ENCODE results near the gene KIF23.

Gene KIF23

GRCh38 chr15:69395991-69396390 is 18.2 kb upstream of the KIF23 start:
- CTCF ChIA-PET: no interaction called here
- TF ChIP-seq FOXM1 (IDR thresholded peaks at IDR 0.05; ENCODE audit: borderline replicate concordance) (no peak), BHLHE40 (IDR thresholded peaks at IDR 0.05; ENCODE audit: borderline replicate concordance) (no peak), PKNOX1 (IDR thresholded peaks at IDR 0.05) (no peak), SP1 (IDR thresholded peaks at IDR 0.05) (no peak), ARNT (IDR thresholded peaks at IDR 0.05) (no peak), TARDBP (IDR thresholded peaks at IDR 0.05) (no peak), ZNF384 (IDR thresholded peaks at IDR 0.05) (no peak), NFRKB (IDR thresholded peaks at IDR 0.05) (no peak), LEF1 (IDR thresholded peaks at IDR 0.05; ENCODE audit: borderline replicate concordance) (no peak), ELF4 (IDR thresholded peaks at IDR 0.05) (no peak), HDGF (IDR thresholded peaks at IDR 0.05; ENCODE audit: borderline replicate concordance) (no peak), FOXA1 (IDR thresholded peaks at IDR 0.05) (no peak), SUZ12 (IDR thresholded peaks at IDR 0.05) (no peak), FOXK2 (IDR thresholded peaks at IDR 0.05) (no peak)
- no peak for DNase-seq (ENCODE audit: extremely low spot score)

DNA sequence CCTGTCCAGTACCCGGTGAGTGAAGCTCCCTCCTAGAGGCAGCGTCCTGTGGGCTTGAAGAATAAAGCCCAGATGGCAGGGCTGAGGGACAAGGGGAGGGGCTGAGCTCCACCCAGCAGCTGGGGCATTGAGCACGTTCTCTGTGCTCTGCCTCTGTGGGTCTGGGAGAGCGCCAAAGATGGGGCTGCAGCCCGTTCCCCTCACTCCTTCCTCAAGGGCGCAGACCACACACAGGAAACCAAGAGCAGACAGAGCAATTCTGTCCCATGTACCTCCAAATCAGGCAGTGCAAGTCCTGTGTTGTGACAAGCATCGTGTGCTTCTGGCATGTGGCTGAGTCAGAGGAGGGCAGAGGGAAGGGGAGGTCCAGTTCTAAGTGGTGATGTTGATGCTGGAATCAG is 15.7 kb upstream of the KIF23 start:
- TF ChIP-seq SUZ12 (IDR thresholded peaks at IDR 0.05) (no peak), FOXK2 (IDR thresholded peaks at IDR 0.05) (no peak), FOXA1 (IDR thresholded peaks at IDR 0.05) (no peak)
- POLR2A ChIA-PET: no interaction called here
- DNase-seq (ENCODE audit: extremely low spot score): no peak
- CTCF ChIA-PET: no interaction called here

More at GRCh38 chr15:69395991-69396390, 18.2 kb upstream of the KIF23 start:
- POLR2A ChIA-PET: interaction anchor here (0.6 kb wide), 1 partner anchor 153 kb away, joined by 3 read pairs; no protein-coding TSS in a partner anchor

DNA sequence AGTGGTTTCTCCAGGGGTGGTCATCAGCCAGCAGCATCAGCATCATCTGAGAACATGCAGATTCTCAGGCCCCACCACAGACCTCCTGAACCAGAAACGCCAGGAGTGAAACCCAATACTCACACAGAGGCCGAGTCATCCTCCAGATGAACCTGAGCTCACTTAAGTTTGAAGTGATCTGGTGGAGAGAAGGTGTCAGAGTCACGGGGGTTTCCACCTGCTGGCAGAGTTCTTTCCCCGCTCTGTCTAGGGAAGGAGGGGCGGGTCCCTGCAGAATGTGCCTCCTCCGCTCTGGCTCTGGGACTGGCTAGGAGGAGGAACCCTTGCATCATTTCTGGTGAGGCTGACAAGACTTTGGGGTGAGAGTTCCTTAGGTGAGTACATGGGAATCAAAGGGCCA is 13.3 kb upstream of the KIF23 start:
- no peak for DNase-seq (ENCODE audit: extremely low spot score)
- CTCF ChIA-PET: no interaction called here
- POLR2A ChIA-PET: no interaction called here
- TF ChIP-seq PKNOX1 (IDR thresholded peaks at IDR 0.05) (no peak), SP1 (IDR thresholded peaks at IDR 0.05) (no peak), ELF4 (IDR thresholded peaks at IDR 0.05) (no peak), L3MBTL2 (conservative IDR thresholded peaks at IDR 0.05) (no peak), FOXM1 (IDR thresholded peaks at IDR 0.05; ENCODE audit: borderline replicate concordance) (no peak)

DNA sequence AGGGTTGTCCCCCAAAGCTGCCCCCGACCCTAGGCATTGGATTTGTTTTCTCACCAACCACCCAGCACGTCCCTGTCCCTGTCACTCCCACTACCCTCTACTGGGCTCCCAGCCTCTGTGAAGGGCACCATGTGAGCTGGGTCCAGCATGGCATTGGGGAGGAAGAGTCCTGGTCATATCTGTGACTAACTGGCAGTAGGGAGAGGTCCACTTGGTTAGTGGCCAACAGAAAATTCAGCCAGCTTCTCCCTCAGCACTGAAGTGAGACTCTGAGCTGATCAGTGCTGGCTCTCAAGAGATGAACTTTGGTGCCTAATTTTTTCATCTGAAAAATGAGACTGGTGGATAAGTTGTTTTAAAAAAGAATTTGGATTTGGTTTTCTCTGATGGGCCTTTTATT is 11.3 kb upstream of the KIF23 start:
- DNase-seq (ENCODE audit: extremely low spot score): no peak
- POLR2A ChIA-PET: no interaction called here
- TF ChIP-seq ZNF384 (IDR thresholded peaks at IDR 0.05): no peak
- TF ChIP-seq FOXA1 (IDR thresholded peaks at IDR 0.05): no peak
- no peak for TF ChIP-seq PKNOX1 (IDR thresholded peaks at IDR 0.05)
- no peak for TF ChIP-seq ARNT (IDR thresholded peaks at IDR 0.05)
- no peak for TF ChIP-seq TARDBP (IDR thresholded peaks at IDR 0.05)
- TF ChIP-seq L3MBTL2 (conservative IDR thresholded peaks at IDR 0.05): no peak
- TF ChIP-seq SUZ12 (IDR thresholded peaks at IDR 0.05): no peak
- no peak for TF ChIP-seq LEF1 (IDR thresholded peaks at IDR 0.05; ENCODE audit: borderline replicate concordance)
- CTCF ChIA-PET: interaction anchor here (1.1 kb wide), 1 partner anchor 344 kb away, joined by 3 read pairs; no protein-coding TSS in a partner anchor

DNA sequence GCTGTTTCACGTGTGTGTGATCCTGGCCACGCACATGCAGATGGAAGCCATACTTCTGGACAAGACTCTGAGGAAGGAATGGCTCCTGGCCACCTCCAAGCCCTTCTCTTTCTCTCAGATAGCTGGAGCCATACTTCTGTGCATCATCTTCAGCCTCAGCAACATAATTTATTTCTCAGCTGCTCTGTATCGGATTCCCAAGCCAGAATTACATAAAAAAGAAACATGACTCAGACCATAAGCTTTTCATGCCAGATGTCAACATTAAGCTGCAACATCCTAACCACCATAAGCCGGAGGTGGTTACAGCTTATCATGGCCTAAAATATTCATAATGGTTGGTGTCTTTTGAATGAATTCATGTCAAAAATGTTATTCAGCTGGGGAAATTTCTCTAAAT is 10.6 kb upstream of the KIF23 start:
- ChIA-PET CTCF (interaction anchor here (1.1 kb wide), 1 partner anchor 344 kb away, joined by 3 read pairs; no protein-coding TSS in a partner anchor), POLR2A (interaction anchor here (1.2 to 3.0 kb wide), 3 partner anchors 11 to 49 kb away, joined by 3 to 15 read pairs (median 4); partner anchors contain the start of genes KIF23 and RPLP1)
- DNase-seq (ENCODE audit: extremely low spot score): no peak
- no peak for TF ChIP-seq FOXA1 (IDR thresholded peaks at IDR 0.05)
- no peak for TF ChIP-seq ELF4 (IDR thresholded peaks at IDR 0.05)
- TF ChIP-seq FOXK2 (IDR thresholded peaks at IDR 0.05): no peak
- no peak for TF ChIP-seq CTBP1 (IDR thresholded peaks at IDR 0.05; ENCODE audit: borderline replicate concordance)
- TF ChIP-seq HDGF (IDR thresholded peaks at IDR 0.05; ENCODE audit: borderline replicate concordance): no peak
- no peak for TF ChIP-seq SUZ12 (IDR thresholded peaks at IDR 0.05)
- no peak for TF ChIP-seq FOXM1 (IDR thresholded peaks at IDR 0.05; ENCODE audit: borderline replicate concordance)

DNA sequence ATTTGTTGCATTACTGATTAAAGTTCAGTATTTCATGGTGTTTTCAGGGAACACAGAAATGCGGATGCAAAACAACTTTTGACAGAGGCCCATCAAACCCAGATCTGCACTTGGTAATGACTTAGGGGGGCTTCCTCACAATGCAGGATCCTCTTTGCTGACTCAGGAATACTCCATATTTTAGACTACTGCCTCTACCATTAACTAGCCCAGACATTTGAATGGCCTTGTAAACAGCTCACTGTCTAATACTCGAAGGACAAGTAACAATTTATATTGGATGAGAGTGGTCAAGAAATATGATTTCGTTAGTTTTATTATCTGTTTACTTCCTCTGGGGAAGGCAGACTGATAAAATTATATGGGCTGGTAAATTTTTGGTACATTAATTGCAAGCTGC is 9.0 kb upstream of the KIF23 start:
- no peak for TF ChIP-seq LEF1 (IDR thresholded peaks at IDR 0.05; ENCODE audit: borderline replicate concordance)
- TF ChIP-seq ELF4 (IDR thresholded peaks at IDR 0.05): no peak
- no peak for TF ChIP-seq FOXM1 (IDR thresholded peaks at IDR 0.05; ENCODE audit: borderline replicate concordance)
- no peak for TF ChIP-seq SUZ12 (IDR thresholded peaks at IDR 0.05)
- no peak for TF ChIP-seq FOXA1 (IDR thresholded peaks at IDR 0.05)
- TF ChIP-seq ARNT (IDR thresholded peaks at IDR 0.05): no peak
- no peak for TF ChIP-seq NFRKB (IDR thresholded peaks at IDR 0.05)
- no peak for TF ChIP-seq BHLHE40 (IDR thresholded peaks at IDR 0.05; ENCODE audit: borderline replicate concordance)
- TF ChIP-seq ZNF384 (IDR thresholded peaks at IDR 0.05): no peak
- TF ChIP-seq PKNOX1 (IDR thresholded peaks at IDR 0.05): no peak
- no peak for TF ChIP-seq TARDBP (IDR thresholded peaks at IDR 0.05)
- no peak for TF ChIP-seq HDGF (IDR thresholded peaks at IDR 0.05; ENCODE audit: borderline replicate concordance)
- no peak for TF ChIP-seq SP1 (IDR thresholded peaks at IDR 0.05)
- no peak for TF ChIP-seq CTBP1 (IDR thresholded peaks at IDR 0.05; ENCODE audit: borderline replicate concordance)
- no peak for TF ChIP-seq FOXK2 (IDR thresholded peaks at IDR 0.05)
- no peak for TF ChIP-seq L3MBTL2 (conservative IDR thresholded peaks at IDR 0.05)
- no peak for DNase-seq (ENCODE audit: extremely low spot score)
- CTCF ChIA-PET: no interaction called here
- POLR2A ChIA-PET: interaction anchor here (1.6 to 3.0 kb wide), 2 partner anchors 9 to 16 kb away, joined by 4 to 15 read pairs; partner anchors contain the start of gene KIF23
